B cell (primary cell): ENCODE results near the gene GFPT1.

Experiments used
- EZH2 ChIP-seq: IDR thresholded peaks from 2 replicates; pipeline ENCODE4 v1.6.1; 2012; ENCODE audit warnings: borderline replicate concordance, low read depth, mild to moderate bottlenecking, moderate library complexity, low read length; ENCODE audit not compliant: insufficient read depth, poor library complexity, severe bottlenecking
- TF ChIP-seq, protein P1 (sequence below): fragments of 200-600 bp; IDR thresholded peaks from one replicate; pipeline ENCODE4 v1.8.0; 2022; ENCODE audit warnings: antibody characterized with exemption, mild to moderate bottlenecking

DNA sequence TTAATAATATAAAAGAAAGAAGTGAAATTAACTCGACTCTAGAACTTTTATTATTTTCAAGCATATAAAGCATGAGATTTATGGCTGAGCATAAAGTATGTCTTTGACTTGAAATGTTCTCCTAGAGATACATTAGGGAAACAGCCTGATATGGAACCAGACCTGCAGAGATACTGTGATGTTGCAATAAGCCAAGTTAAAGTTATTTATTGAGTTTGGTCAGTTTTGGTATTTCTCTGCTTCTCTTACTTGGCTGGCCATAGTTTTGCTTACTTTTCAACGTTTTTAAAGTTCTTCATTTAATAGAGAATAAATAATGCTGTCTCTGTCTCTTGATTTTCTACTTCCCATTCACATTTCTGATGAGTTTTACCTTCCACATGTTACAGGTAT, 76.0 kb downstream of the GFPT1 start:
- TF ChIP-seq, protein P1, sequence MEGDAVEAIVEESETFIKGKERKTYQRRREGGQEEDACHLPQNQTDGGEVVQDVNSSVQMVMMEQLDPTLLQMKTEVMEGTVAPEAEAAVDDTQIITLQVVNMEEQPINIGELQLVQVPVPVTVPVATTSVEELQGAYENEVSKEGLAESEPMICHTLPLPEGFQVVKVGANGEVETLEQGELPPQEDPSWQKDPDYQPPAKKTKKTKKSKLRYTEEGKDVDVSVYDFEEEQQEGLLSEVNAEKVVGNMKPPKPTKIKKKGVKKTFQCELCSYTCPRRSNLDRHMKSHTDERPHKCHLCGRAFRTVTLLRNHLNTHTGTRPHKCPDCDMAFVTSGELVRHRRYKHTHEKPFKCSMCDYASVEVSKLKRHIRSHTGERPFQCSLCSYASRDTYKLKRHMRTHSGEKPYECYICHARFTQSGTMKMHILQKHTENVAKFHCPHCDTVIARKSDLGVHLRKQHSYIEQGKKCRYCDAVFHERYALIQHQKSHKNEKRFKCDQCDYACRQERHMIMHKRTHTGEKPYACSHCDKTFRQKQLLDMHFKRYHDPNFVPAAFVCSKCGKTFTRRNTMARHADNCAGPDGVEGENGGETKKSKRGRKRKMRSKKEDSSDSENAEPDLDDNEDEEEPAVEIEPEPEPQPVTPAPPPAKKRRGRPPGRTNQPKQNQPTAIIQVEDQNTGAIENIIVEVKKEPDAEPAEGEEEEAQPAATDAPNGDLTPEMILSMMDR: no peak
- no peak for TF ChIP-seq EZH2
